ENCODE measurements around the gene NEURL1.

DNA sequence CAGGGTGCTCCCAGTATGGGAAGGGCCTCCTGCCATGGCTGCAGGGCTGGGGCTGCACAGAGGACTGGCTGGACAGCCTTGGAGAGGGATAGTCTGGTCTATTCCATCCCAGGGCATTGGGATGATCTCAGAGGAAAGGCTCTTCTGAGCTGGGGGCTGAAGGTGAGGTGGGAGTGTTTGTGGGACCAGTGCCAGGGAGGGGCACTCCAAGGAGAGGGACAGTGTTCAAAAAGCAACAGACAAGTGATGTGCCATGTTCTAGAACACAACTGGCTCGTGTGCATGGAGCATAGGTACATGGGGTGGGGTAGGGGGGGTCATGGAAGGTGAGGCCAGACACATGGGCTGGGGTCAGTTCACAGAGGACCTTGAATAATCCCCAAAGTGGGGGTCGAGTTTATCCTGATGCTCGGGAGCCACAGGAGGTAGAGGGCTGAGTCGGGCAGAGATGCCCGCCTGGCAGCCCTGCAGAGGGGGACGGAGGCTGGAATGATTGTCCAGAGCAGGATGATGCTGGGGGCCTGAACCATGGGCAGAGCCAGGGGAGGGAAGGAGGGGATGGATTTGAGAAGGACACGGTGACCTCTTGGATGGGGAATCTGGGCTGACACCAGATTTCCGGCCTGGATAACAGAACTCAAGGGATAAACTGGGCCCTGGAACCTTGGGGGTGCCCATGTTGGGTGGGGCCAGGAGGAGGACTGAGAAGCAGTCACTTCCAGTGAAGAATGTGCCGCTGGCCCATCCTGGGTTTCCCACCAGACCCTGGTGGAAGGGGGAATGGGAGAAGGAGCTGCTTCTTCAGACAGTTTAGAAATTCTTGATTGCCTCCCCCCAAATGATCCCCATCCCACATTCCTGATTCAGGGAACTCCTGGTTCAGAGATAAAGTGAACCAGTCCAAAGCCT is 50.4 kb downstream of the NEURL1 start:
- TF ChIP-seq, protein P1, sequence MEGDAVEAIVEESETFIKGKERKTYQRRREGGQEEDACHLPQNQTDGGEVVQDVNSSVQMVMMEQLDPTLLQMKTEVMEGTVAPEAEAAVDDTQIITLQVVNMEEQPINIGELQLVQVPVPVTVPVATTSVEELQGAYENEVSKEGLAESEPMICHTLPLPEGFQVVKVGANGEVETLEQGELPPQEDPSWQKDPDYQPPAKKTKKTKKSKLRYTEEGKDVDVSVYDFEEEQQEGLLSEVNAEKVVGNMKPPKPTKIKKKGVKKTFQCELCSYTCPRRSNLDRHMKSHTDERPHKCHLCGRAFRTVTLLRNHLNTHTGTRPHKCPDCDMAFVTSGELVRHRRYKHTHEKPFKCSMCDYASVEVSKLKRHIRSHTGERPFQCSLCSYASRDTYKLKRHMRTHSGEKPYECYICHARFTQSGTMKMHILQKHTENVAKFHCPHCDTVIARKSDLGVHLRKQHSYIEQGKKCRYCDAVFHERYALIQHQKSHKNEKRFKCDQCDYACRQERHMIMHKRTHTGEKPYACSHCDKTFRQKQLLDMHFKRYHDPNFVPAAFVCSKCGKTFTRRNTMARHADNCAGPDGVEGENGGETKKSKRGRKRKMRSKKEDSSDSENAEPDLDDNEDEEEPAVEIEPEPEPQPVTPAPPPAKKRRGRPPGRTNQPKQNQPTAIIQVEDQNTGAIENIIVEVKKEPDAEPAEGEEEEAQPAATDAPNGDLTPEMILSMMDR (conservative IDR thresholded peaks at IDR 0.05; ENCODE audit: low read length) = no peak
- TF ChIP-seq EZH2phosphoT487 (IDR thresholded peaks at IDR 0.05; ENCODE audit: borderline replicate concordance) = no peak
